Stimulated activated CD8-positive, alpha-beta memory T cell treated with anti-CD3 and anti-CD28 coated beads, Interleukin-4, amount 100 ng/mL, for 48 hours (primary cell): ENCODE data around the gene ARHGAP10.

Source experiments
- DNase-seq: peaks from one replicate; pipeline ENCODE4 v3.0.0-alpha.2; 2020

The ARHGAP10 gene

DNA sequence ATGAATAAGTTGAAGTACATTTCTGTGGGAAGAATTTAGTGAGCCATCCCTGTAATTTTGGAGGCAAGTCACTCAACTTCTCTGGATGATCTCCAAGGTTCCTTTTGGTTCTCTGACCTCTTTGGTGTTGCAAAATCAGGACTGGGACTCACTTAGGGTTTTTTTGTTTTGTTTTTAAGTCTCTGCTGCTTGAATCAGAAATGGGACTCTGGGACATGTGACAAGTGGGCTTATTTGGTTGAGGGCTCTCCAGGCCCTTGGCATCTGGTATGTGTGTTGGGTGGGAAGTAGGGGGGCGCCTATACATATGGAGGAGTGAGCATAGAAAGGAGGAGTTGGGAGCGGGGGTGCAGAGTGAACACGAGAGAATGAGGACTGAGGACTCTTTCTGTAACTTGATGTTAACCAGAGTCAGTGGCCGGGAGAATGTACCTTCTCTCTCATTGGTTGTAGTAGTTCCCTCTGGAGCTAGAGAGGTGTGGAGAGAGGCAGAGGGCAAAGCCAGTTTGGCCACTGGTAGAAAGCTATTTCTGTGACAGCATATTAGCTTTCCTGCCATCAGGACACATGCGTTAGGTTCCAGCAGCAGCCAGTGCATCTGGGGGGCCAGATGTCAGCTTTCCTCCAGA, 1.9 kb downstream of the ARHGAP10 start:
- DNase-seq, result no peak

DNA sequence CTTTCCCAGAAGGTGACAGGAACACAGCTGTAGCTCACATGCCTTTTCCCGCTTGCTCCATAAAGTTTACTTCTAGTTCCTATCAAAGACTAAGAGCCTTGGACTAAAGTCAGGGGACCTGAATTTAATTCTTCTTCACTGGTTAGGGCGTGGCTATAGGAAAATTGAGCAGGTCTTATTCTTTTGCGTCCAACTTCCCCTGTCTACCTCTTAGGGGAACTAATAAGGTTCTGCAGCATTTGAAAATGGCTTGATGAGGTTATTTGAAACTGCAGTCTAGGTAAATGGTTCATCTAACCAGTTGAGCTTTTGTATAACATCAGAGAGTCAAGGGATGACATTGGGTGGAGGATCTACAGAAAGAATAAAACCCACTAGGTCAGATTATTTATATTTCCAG, 2.6 kb downstream of the ARHGAP10 start:
- DNase-seq, result no peak

DNA sequence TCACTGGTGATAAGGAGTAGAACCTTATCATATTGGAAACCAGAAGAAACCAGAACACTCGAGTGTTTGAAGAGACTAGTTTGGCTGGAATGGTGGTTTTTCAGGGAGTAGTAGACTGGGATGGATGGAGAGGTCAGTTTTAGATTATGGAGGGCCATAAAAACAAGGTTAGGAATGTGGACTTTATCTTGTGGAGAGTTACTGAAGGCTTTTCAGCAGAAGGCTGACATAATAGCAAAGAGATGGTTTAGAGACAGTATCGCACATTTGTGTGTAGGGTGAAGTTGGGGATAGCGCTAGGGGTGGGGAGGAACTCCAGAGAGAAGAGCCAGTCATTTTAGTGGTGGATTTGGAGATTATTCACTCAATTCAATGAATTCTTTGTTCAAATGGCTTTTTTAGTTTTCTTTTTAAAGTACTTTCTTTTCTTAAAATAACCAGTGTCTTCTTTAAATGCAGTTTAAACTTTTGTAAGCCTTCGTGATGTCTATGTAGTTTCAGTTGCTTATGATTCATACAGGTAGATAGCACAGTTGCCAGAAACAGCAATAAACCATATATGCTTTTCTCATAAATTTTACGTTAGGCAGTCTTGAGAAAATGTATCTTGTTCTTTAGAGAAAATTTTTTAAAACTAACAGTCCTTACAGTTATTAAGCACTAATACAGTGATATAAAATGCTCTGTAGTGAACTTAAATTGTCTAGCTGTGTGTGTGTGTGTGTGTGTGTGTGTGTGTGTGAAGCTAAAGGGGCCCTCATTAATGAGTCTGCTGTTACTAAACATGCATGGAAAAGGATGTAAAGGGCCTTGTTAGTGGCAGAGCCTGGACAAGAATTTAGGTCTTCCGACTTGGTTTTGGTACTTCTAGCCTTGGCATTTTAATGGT, 3.8 kb downstream of the ARHGAP10 start:
- no peak for DNase-seq

DNA sequence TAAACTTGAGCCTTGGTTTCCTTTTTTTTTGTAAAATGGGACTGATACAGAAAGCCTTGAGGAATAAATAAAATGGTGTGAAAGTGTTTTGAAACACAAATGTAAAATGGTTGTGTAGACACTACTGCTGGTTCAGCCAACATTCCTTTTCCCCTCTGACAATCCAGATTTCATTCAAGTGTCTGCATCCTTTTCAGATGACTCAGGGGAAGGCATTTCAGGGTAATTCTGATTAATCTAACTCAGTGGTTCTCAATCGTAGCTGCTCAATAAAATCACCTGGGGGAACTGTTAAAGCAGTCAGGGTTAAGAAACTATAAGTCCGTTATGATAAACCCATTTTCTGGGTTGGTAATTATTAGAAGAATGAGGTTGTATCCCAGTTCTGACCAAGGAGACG, 4.6 kb downstream of the ARHGAP10 start:
- DNase-seq, result no peak

DNA sequence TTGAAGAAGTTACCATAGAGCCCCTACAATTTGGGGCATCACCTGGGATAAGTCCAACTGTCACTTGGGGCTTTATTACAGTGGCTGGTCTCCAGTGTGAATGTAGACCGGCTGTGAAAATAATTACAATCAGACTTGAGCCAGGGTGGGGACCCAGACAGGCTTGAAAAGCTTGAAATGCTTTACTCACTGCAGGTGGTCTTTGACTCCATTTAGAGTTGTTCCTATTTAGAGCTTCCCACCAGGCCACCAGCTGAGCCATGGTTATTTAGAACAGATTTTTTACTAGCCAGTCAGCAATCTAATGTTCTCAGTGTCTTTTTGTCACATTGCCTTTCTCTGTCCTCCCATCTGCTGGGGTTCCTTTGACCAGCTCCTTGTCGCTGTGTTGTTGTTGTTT, 5.7 kb downstream of the ARHGAP10 start:
- DNase-seq, result no peak

DNA sequence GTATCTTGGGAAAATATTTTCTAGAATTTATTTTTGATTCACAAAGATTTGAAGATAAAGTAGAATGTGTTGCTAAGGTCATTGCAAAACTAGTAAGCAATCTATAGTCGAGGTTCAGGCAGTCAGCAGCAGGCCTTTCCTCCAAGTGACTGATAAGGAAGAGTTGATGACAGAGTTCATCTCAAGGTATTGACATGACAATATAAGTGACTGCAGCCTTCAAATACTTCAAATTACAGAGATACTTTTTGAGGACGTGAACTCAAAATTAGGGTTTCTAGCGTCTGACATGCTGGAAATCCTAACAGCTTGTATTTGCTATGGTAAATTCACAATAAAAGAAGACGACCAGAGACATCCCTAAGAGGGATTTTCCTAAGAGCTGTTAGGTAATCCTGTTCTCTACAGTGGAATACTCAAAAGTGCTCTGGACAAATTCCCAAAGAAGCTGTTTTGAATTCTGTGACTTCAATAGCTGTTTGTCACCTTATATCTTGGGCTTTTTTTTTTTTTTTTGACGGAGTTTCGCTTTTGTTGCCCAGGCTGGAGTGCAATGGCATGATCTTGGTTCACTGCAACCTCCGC, 7.4 kb downstream of the ARHGAP10 start:
- DNase-seq, result no peak

DNA sequence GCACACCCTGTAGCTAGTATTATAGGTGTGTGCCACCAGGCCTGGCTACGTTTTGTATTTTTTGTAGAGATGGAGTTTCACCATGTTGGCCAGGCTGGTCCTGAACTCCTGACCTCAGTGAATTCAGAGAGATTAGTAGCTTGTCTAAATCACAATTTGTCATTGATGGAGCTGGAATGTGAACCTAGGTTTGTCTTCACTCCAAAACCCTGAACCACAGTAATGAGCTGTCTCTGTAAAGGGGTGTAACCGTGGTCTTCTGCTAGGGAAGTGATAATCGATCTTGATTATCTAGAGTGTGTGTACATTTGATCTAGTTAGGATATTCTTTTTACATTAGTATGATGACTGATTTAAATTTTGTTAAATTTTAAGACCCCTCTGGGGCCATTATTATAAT, 8.3 kb downstream of the ARHGAP10 start:
- DNase-seq, result no peak

DNA sequence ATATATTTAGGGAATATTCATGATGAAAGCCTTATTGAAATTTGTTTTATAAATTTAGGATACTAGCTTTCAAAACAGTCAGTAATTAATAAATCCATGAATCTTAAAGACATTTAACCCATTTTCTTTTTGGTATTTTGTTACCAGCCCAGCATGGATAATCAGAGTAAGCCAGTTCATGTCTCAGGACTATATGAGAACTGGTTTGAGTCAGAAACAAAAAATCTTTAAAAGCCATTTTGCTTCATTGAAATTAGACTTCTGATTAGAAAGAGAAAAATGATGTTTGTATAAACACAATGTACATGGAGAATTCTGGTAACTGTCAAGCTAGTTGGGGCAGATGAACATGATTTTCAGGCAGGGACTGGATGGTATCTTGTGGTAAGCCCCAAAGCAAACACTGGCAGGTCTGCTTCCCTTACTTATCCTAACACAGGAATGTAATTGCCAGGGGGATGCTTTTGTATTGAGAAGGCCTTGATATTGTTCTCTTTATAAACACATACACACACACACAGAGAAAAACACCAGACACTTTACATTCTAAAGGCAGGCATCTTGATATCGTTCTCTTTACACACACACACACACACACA, 9.4 kb downstream of the ARHGAP10 start:
- DNase-seq, result no peak

DNA sequence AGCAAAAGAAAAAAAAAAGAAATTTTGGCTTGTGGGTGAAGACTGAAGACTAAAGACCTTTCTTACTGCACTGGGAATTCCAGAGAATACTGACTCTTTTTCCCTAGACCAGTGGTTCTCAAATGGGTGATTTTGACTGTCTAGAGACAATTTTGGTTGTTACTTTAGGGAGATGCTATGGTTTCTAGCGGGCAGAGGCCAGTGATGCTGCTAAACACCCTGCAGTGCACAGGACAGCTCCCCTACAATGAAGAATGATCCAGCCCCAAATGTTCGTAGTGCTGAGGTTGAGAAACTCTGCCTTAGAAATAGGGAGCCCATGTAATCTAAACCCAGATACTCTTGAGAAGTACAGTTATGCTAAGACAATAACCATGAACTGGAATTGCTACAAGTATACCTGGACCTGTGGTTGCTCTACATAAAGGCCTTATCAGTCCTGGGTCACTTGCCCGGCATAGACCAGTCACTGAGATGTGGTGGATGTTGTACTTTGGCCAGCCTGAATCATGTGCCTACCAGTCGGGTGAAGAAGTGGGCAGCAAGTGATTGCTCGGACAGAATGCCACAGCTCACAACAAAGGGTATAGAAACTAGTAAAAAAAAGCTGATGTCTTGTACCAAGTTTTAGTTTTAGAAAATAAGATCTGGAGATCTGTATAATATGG, 16.0 kb downstream of the ARHGAP10 start:
- DNase-seq, result no peak

DNA sequence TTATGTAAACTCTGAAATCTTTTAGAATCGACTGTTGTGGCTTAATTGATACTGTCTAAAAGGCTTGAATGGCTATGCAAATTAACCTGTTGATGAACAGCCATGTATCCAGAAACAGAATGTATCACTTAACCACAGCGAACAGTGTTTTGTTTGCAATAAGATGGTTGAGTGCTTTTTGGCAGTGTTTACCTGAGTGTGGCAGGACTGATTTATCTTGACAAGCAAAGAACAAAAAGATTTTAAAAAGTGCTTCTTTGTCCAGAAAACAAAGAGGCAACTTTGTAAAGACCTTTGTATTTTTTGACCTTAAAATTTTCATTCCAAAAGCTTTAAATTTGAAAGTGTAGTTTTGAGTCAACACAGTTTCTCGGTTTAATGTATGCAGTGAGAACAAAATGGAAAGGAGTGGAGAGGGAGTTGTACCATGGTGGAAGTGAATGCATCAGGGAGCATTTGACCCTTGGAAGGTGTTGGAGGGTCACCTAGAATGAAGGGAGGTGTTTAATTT, 18.0 kb downstream of the ARHGAP10 start:
- DNase-seq, result no peak

DNA sequence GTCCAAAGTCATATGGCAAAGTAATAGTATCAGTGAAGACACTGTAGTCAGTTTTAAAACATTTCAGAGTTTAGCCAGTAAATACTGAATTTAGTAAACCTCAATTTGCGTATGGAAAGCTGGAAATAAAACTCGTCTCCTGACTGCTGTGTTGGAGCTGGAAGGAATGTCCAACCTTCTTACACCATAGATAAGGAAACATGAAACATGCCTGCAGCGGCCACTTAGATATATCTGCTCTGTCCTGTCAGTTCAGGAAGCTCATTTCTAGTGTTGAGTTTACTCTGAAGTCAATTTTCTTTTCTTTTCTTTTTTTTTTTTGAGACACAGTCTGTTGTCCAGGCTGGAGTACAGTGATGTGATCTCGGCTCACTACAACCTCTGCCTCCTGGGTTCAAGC, 21.2 kb downstream of the ARHGAP10 start:
- DNase-seq, result no peak

DNA sequence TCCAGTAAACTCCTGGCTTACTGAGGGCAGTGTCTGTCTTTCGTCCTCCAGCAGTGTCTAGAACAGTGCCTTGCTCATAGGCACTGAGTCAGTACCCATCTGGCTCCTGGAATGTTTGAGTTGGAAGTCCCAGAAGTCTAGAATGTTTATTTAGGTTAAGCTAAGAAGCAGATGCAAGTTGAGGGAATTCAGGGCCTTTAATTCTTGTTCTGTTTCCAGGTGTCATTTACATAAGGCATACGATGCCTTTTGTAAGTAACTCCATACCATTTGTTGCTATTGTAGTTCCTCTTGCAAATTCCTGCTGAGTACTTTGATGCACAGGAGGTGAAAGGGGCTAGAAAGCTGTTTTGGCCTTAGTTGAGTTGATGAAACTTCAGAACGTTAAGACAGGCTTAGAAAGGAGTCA, 22.2 kb downstream of the ARHGAP10 start:
- DNase-seq, result no peak

DNA sequence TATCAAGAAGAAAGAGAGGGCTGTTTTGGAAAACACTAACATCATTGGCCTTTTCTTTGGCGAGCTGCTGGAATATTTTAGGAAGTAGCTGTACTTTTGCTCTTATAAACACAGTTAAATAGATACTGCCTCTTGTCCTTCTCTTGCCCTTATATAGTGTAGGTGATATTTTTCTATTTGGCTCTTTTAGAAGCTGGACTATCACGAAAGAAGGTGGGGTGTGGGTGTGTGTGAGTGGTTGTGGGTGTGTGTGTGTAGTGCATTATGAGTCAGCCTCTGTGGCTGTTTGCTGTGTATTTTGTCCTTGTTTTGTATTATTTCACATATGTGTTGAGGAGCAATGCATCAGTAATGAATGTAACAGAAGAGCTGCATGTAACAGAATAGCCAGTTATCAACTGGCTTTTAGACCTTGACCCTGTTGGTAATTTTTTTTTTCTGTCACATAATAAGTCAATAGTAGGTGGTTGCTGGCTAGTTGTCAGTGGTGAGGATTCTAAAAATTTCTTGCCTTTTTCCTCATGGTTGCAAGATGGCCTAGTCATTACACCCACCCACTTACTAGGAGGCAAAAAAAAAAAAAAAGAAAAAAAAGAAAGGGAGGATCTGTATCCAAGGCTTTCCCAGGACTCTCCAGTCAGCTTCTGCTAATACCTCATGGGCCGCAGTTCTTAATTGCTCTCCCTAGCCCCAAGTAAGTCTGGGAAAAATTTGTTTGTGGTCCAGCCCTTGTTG, 23.8 kb downstream of the ARHGAP10 start:
- no peak for DNase-seq

DNA sequence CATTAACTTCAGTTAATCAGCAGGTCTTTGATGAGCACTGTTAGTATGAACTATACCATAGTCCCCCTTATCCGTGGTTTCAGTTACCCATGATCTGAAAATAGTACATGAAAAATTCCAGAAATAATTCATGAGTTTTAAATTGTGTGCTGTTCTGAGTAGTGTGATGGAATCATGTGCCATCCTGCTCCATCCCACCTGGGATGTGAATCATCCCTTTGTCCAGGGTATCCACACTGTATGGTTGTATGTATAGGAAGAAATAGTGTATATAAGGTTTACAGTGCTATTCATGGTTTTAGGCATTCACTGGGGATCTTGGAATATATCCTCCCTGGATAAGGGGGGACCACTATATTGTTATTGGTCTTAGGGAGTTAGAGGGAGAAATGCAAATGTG, 24.5 kb downstream of the ARHGAP10 start:
- no peak for DNase-seq

DNA sequence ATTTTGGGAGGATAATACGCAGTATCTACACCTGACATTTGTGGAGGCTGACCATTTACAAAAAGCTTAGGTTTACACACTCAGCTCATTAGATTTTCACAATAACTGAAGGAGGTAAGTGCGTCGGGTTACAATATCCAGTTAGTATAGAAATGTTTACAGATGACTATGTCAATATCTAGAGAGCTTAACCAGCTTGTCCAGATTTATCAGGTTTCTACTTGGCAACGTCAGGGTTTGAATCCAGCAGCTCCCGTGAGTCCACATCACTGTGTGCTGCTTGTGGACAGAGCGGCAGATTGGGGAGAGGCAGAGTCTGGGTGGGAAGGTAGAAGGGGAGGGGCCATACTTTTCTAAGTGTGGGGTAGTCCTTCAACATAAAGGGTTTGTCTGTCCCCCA, 28.3 kb downstream of the ARHGAP10 start:
- no peak for DNase-seq

DNA sequence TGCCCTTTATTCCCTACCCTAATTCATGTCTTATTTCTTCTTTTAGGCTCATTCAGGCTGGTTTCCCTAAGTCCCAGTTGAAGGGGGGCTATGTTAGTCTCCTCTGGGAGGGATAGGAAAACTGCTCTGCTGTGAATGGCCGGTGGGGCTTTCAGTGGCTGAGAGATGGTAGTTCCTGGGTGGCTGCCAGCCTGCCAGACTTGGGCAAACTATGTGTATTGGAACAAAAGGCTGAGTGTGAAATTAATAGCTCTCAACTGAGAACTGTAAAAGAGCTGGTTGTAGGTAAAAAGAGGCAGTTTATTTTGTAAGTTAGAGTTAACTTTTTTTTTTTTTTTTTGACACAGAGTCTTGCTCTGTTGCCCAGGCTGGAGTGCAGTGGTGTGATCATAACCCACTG, 28.8 kb downstream of the ARHGAP10 start:
- DNase-seq, result no peak

DNA sequence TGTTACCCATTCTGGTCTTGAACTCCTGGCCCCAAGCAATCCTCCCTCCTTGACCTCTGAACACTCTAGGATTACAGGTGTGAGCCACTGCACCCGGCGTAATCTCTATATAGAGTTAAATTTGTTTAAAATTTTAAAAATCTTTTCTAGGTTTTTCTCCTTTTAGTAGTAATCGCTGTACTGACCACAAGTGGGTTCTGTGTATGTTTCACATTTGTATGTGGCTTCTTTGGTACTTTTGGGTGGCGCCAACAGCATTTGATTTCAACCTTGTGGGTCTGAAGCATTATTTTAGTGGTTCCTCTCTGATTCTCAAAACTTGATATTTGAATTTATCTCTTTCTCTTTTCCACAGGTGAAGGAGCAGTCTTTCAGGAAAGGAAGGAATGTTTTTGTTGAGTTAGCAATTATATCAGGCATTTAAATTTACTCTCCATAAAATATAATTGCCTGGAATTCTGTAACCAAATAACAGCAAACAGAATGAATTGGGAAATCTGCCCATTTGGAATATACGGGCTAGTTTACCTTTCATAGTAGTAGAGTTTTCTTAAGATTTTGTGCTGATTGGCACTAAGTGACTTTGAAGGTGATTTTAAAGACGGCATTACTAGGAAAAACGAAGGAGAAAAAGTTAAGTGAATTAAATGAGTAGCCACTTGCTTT, 29.5 kb downstream of the ARHGAP10 start:
- no peak for DNase-seq

DNA sequence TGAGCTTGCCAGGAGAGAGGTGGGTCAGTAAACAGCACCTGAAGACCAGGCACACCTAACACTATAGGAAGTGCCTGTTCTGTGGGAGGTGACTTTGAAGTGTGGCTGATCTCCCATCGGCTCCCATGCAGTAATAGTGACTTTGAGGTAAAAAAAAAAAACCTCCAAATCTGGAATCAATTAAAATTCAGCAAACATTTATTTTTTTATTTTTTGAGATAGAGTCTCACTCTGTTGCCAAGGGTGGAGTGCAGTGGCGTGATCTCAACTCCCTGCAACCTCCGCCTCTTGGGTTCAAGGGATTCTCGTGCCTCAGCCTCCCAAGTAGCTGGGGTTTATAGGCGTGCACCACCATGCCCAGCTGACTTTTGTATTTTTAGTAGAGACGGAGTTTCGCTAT, 32.4 kb downstream of the ARHGAP10 start:
- DNase-seq, result no peak

DNA sequence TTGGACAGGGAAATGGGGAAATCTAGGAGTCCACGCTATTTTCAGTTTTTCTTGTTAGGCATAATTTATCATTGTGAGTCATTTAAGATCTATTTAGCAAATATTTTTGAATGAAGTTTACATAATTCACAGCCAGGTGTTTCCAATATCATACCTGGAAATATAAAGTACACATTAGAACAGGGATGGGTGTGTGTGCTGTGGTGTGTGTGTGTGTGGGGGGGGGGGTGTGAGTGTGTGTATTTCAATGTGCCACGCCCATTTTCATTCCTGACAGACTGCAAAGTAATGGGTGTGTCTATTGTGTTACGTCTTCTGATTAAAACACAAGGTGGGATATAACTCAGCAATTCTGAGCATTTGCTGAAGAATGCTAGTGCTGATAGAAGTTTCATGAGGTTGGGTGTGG, 33.2 kb downstream of the ARHGAP10 start:
- no peak for DNase-seq

DNA sequence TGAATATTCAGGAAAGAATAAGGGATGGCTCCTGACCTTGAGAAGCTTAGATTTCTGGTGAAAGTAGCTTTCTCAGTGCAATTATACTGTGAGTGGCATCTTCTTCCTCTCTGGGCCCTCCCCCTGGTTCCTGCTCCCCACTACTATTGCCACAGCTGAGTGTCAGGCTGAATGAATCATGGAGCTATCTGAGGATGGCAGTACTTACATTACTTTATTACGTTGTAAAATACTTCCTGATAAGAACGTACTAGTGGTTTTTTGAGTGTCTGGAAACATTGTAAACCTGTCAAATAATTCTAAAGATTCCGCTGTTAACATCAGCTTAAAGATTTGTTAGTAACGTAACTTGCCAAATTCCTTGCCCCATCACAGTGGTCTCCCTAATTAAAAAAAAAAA, 36.2 kb downstream of the ARHGAP10 start:
- no peak for DNase-seq

DNA sequence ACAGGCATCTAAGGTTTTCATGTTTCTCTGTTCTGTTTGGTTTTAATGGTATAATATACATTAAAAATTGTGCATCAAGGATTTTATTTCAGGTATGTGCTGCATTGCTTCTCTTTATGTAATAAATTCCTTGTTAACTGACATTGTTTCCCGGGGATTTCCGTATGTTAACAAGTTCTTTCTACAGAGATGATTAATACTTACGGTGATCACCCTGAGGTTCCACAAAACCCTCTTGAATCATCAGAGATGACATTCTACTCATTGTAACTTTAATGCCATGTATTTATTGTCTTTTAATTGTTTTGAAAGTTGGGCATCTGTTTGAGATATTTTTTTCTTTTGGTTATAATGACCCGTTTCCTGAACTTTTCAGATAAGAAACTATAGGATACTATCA, 37.5 kb downstream of the ARHGAP10 start:
- DNase-seq, result no peak

DNA sequence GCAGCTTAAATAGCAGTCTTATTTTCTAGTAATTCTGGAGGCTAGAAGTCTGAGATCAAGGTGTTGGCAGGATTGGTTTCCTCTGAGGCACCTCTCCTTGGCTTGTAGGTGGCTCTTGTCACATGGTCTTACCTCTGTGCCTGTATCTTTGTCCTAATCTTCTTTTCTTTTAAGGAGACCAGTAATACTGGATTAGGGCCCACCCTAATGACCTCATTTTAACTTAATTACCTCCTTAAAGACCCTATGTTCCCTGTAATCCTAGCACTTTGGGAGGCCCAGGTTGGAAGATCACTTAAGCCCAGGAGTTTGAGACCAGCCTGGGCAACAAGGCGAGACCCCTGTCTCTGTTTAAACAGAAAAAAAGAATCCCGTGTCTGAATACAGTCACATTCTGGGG, 38.9 kb downstream of the ARHGAP10 start:
- no peak for DNase-seq
